ENCODE data around the gene SMYD3.

DNA sequence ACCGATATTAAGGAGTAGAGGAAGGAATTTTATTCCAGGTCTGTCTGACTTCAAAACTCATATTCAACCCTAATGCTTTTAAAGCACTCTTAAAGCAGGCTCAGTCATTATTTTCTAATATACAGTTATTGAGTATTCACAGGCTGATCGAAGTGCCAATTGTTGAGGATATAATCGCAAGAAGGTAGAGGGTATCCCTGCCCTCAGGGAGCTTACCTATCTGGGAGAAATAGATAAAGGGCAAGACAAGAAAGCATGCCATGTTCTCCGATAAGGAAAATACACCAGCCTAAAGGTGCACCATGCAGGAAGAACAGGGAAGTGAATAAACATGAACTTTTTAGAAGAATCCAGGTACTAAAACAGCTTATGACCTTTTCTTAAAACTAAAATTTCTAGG is 361.2 kb downstream of the SMYD3 start:
- TF ChIP-seq, protein P1, sequence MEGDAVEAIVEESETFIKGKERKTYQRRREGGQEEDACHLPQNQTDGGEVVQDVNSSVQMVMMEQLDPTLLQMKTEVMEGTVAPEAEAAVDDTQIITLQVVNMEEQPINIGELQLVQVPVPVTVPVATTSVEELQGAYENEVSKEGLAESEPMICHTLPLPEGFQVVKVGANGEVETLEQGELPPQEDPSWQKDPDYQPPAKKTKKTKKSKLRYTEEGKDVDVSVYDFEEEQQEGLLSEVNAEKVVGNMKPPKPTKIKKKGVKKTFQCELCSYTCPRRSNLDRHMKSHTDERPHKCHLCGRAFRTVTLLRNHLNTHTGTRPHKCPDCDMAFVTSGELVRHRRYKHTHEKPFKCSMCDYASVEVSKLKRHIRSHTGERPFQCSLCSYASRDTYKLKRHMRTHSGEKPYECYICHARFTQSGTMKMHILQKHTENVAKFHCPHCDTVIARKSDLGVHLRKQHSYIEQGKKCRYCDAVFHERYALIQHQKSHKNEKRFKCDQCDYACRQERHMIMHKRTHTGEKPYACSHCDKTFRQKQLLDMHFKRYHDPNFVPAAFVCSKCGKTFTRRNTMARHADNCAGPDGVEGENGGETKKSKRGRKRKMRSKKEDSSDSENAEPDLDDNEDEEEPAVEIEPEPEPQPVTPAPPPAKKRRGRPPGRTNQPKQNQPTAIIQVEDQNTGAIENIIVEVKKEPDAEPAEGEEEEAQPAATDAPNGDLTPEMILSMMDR (IDR thresholded peaks at IDR 0.05), result no peak
- no peak for TF ChIP-seq POLR2A (IDR thresholded peaks at IDR 0.05)

All from adrenal gland (tissue), 5 donors.